NCI-H524 treated with DMSO at 0.1 percent for 48 hours (cell line): ENCODE results near the gene S100A14.
"Not testable (repeated sequence)": the region's sequence is repeated elsewhere in the genome, so short reads cannot be mapped to it uniquely, and the experiment has no call there.

ENCODE experiments used
- DNase-seq: peaks from one replicate; lab custom pipeline; 2025; lab: John Stamatoyannopoulos, UW

S100A14 gene

GRCh38 chr1:153586347-153586746 is 29.8 kb downstream of the S100A14 start:
- no peak for DNase-seq

- DNase-seq = no peak
Observed at GRCh38 chr1:153585006-153585405, 31.1 kb downstream of the S100A14 start.

- no peak for DNase-seq
Observed at GRCh38 chr1:153583976-153584375, 32.1 kb downstream of the S100A14 start.

GRCh38 chr1:153583514-153583913 is 32.6 kb downstream of the S100A14 start:
- DNase-seq = not testable (repeated sequence)

GRCh38 chr1:153582836-153583235 is 33.3 kb downstream of the S100A14 start:
- not testable (repeated sequence) for DNase-seq

GRCh38 chr1:153578936-153579335 is 37.2 kb downstream of the S100A14 start:
- DNase-seq = no peak

GRCh38 chr1:153578490-153578889 is 37.6 kb downstream of the S100A14 start:
- DNase-seq = no peak

- no peak for DNase-seq
Observed at GRCh38 chr1:153577624-153578051, 38.5 kb downstream of the S100A14 start.

GRCh38 chr1:153577138-153577537 is 39.0 kb downstream of the S100A14 start:
- no peak for DNase-seq

GRCh38 chr1:153575497-153575896 is 40.6 kb downstream of the S100A14 start:
- DNase-seq = peak; percentile 69

GRCh38 chr1:153575081-153575491 is 41.0 kb downstream of the S100A14 start:
- DNase-seq = not testable (repeated sequence)

GRCh38 chr1:153573351-153573750 is 42.8 kb downstream of the S100A14 start:
- no peak for DNase-seq

- peak; percentile 10 for DNase-seq
Observed at GRCh38 chr1:153572569-153573015, 43.5 kb downstream of the S100A14 start.

- no peak for DNase-seq
Observed at GRCh38 chr1:153571706-153572105, 44.4 kb downstream of the S100A14 start.

GRCh38 chr1:153570874-153571273 is 45.3 kb downstream of the S100A14 start:
- no peak for DNase-seq

- DNase-seq = no peak
Observed at GRCh38 chr1:153569465-153569864, 46.7 kb downstream of the S100A14 start.

- DNase-seq = peak; percentile 55
Observed at GRCh38 chr1:153568367-153569099, 47.6 kb downstream of the S100A14 start.

- no peak for DNase-seq
Observed at GRCh38 chr1:153567621-153568366, 48.3 kb downstream of the S100A14 start.

GRCh38 chr1:153566414-153567371 is 49.4 kb downstream of the S100A14 start:
- peak; percentile 84 for DNase-seq

GRCh38 chr1:153565529-153566374 is 50.4 kb downstream of the S100A14 start, which contains the start of gene S100A2:
TSS of gene S100A2 (minus strand) at chr1:153565844. CDS start at chr1:153563877, 1,967 bp downstream.
- no peak for DNase-seq
